HepG2 (cell line): ENCODE data around the gene IQCM. TPM values are rescaled to one million over a fixed set of nuclear protein-coding genes. Genes with fewer than 3 reads are reported as not detected.

Source experiments
- ATAC-seq: fragments of 200-7000 bp; cut with Tn5 transposase; 3 replicates; pipeline ENCODE4 v1.9.1; 2020; ENCODE audit warnings: mild to moderate bottlenecking, moderate library complexity
- BruUV-seq: library from RNA; stranded (reverse); fragments of 400-500 nt; replicated peaks from 2 replicates; lab custom pipeline; 2021; lab: Mats Ljungman, UMichigan
- CTCF ChIA-PET: fragments of 300-600 bp; formaldehyde crosslinking; extraction: SDS; loops from one replicate; lab custom pipeline; 2021; ENCODE audit warnings: low total read pairs, inconsistent platforms, low intra/inter-chr PET ratio; lab: Yijun Ruan, JAX
- POLR2A ChIA-PET: fragments of 350-600 bp; sonication (Branson Sonifier 250); formaldehyde crosslinking; loops from one replicate; lab custom pipeline; 2020; ENCODE audit warnings: antibody characterized with exemption, inconsistent platforms; lab: Yijun Ruan, JAX
- DNase-seq: peaks from one replicate; pipeline ENCODE4 v3.0.0-alpha.2; 2015; ENCODE audit warnings: low spot score
- FAIRE-seq: peaks from 3 replicates; lab custom pipeline; 2011; peaks lifted over from hg19 to GRCh38; lab: Jason Lieb, UNC
- H2AFZ ChIP-seq: one replicate; pipeline ENCODE4 v1.6.1; 2011; ENCODE audit warnings: low read length, inconsistent platforms
- H3K27ac ChIP-seq: fragments of 300-600 bp; 3 replicates; pipeline ENCODE4 v1.8.0; 2011; ENCODE audit warnings: mixed run types, mild to moderate bottlenecking, mixed read lengths, low read length, inconsistent platforms; ENCODE audit not compliant: insufficient read depth; ENCODE audit errors: extremely low read length
- H3K27me3 ChIP-seq, 2 experiments: fragments of 200-600 bp in 1 of 2; 2 replicates in 1 of 2; 3 replicates in 1 of 2; pipeline versions ENCODE4 v1.6.0 to v1.8.0; 2011; ENCODE audit warnings: low read length in 2 of 2, mild to moderate bottlenecking in 2 of 2, moderate library complexity in 2 of 2, inconsistent platforms in 1 of 2; ENCODE audit not compliant: insufficient read depth in 2 of 2, control insufficient read depth in 1 of 2
- H3K36me3 ChIP-seq, 2 experiments: fragments of 200-600 bp in 1 of 2; replicated peaks in 1 of 2; 2 replicates in 1 of 2; 3 replicates in 1 of 2; pipeline versions ENCODE4 v1.5.1 to v1.8.0; 2011; ENCODE audit warnings: low read length in 2 of 2, inconsistent platforms in 1 of 2; ENCODE audit not compliant: insufficient read depth in 2 of 2, control insufficient read depth in 1 of 2
- H3K4me1 ChIP-seq: 2 replicates; pipeline ENCODE4 v1.5.1; 2012; ENCODE audit warnings: low read length, inconsistent platforms; ENCODE audit not compliant: insufficient read depth
- H3K4me2 ChIP-seq: 2 replicates; pipeline ENCODE4 v1.6.0; 2011; ENCODE audit warnings: low read depth, low read length, inconsistent platforms
- H3K4me3 ChIP-seq, 3 experiments: fragments of 200-600 bp in 1 of 3; sonication (generic), shearing (Covaris generic) in 1 of 3; replicated peaks in 1 of 3; 2 replicates each; pipeline ENCODE4 v1.5.1; 2011 to 2016; ENCODE audit warnings: low read length in 3 of 3, inconsistent platforms in 2 of 3, low read depth in 2 of 3, mild to moderate bottlenecking in 2 of 3, control low read depth in 1 of 3, mixed read lengths in 1 of 3; ENCODE audit not compliant: insufficient read depth in 1 of 3
- H3K79me2 ChIP-seq: one replicate; pipeline ENCODE4 v1.6.1; 2011; ENCODE audit warnings: low read length, inconsistent platforms; ENCODE audit not compliant: insufficient read depth
- H3K9ac ChIP-seq: 2 replicates; pipeline ENCODE4 v1.6.0; 2011; ENCODE audit warnings: mild to moderate bottlenecking, low read depth, low read length, inconsistent platforms; ENCODE audit not compliant: insufficient read depth
- H3K9me3 ChIP-seq: 2 replicates; pipeline ENCODE4 v1.5.1; 2012; ENCODE audit warnings: mild to moderate bottlenecking, low read length
- H4K20me1 ChIP-seq: 2 replicates; pipeline ENCODE4 v1.6.0; 2011; ENCODE audit warnings: inconsistent platforms, mild to moderate bottlenecking, low read length, moderate library complexity; ENCODE audit not compliant: insufficient read depth
- CBX2 ChIP-seq, 2 experiments: fragments of 200-600 bp in 1 of 2; sonication (generic); formaldehyde crosslinking in 1 of 2; IDR thresholded peaks; 2 replicates each; pipeline versions ENCODE4 v1.7.0 to v1.8.1; 2018 to 2022; ENCODE audit warnings: low read depth in 2 of 2, low read length in 1 of 2, mild to moderate bottlenecking in 1 of 2, missing genetic modification reagents in 1 of 2
- CREM ChIP-seq, 2 experiments: sonication (generic) in 1 of 2; formaldehyde crosslinking in 1 of 2; IDR thresholded peaks; 2 replicates each; pipeline versions ENCODE4 v1.4.0 to v1.6.1; 2016 to 2020; ENCODE audit warnings: antibody characterized with exemption in 1 of 2, mild to moderate bottlenecking in 1 of 2, missing genetic modification reagents in 1 of 2
- CSRNP2 ChIP-seq: sonication (generic); formaldehyde crosslinking; conservative IDR thresholded peaks from 2 replicates; pipeline ENCODE4 v1.8.0; 2022; ENCODE audit warnings: low read depth, missing genetic modification reagents
- HMGXB4 ChIP-seq, 2 experiments: sonication (generic) in 1 of 2; formaldehyde crosslinking in 1 of 2; IDR thresholded peaks; 2 replicates each; pipeline versions ENCODE4 v1.4.0 to v1.6.1; 2018 to 2020; ENCODE audit warnings: missing genetic modification reagents in 2 of 2, borderline replicate concordance in 1 of 2, low read depth in 1 of 2, mild to moderate bottlenecking in 1 of 2, missing biosample characterization in 1 of 2
- NR1H2 ChIP-seq: sonication (generic); formaldehyde crosslinking; IDR thresholded peaks from 2 replicates; pipeline ENCODE4 v1.8.1; 2022; ENCODE audit warnings: low read depth, missing genetic modification reagents, borderline replicate concordance
- SSRP1 ChIP-seq: IDR thresholded peaks from 2 replicates; pipeline ENCODE4 v1.6.1; 2016; ENCODE audit warnings: control low read depth
- TBL1XR1 ChIP-seq: fragments of 150-350 bp; IDR thresholded peaks from 2 replicates; pipeline ENCODE4 v1.6.1; 2014; ENCODE audit warnings: borderline replicate concordance, low read length; ENCODE audit not compliant: partially characterized antibody
- TFDP2 ChIP-seq: sonication (generic); formaldehyde crosslinking; IDR thresholded peaks from 2 replicates; pipeline ENCODE4 v1.4.0; 2020; ENCODE audit warnings: missing genetic modification reagents
- ZNF577 ChIP-seq: sonication (generic); formaldehyde crosslinking; IDR thresholded peaks from 2 replicates; pipeline ENCODE4 v1.4.0; 2020; ENCODE audit warnings: mild to moderate bottlenecking, low read depth, missing genetic modification reagents, borderline replicate concordance
- ZNF652 ChIP-seq: IDR thresholded peaks from 2 replicates; pipeline ENCODE4 v1.6.1; 2016; ENCODE audit warnings: low read depth, borderline replicate concordance
- ZNF670 ChIP-seq: sonication (generic); formaldehyde crosslinking; IDR thresholded peaks from 2 replicates; pipeline ENCODE4 v1.8.0; 2022; ENCODE audit warnings: mild to moderate bottlenecking, missing genetic modification reagents, borderline replicate concordance
- ZNF747 ChIP-seq: sonication (generic); formaldehyde crosslinking; IDR thresholded peaks from 2 replicates; pipeline ENCODE4 v1.8.1; 2023; ENCODE audit warnings: missing genetic modification reagents, mild to moderate bottlenecking, borderline replicate concordance
- ZXDC ChIP-seq: sonication (generic); formaldehyde crosslinking; IDR thresholded peaks from 2 replicates; pipeline ENCODE4 v1.5.0; 2020; ENCODE audit warnings: mild to moderate bottlenecking, missing genetic modification reagents
- in situ Hi-C: cut with HindIII; loops from 2 replicates; pipeline ENCODE4 v1.10.0; 2017; ENCODE audit warnings: low pct_unique_long_range_greater_than_20kb; ENCODE audit not compliant: extremely low pct_ligation_motif_present
- intact Hi-C: fragments of 100-400 bp; cut with micrococcal nuclease; formaldehyde crosslinking; loops from one replicate; pipeline ENCODE4 v1.10.0; 2022; ENCODE audit not compliant: unreplicated experiment
- polyA plus RNA-seq, 8 experiments: library from polyadenylated mRNA; depleted of rRNA in 3 of 8; stranded (reverse) in 7 of 8; unstranded in 1 of 8; fragments of >200 nt; fragmentation: Illumina TruSeq in 4 of 8; extraction: Trizol in 4 of 8; gene quantifications; 2 replicates each; pipeline versions ENCODE4 v1.2.1 to v1.2.3, GENCODE V29; 2011 to 2016; ENCODE audit warnings: low read depth in 4 of 8, missing spikeins in 1 of 8, mixed read lengths in 1 of 8; ENCODE audit not compliant: insufficient read depth in 1 of 8
- total RNA-seq, 5 experiments: library from RNA; depleted of rRNA; stranded (reverse); fragments of >200 nt; fragmentation: Illumina TruSeq; extraction: Trizol; gene quantifications; 2 replicates each; pipeline ENCODE4 v1.2.3, GENCODE V29; 2016; ENCODE audit warnings: low read depth in 1 of 5

Gene IQCM
- total and polyA plus RNA-seq, 2 of the 13 experiments (the other 11 are each of a cell fraction or from before 2014, with no cell fraction given), result not detected

- no peak for TF ChIP-seq CREM (IDR thresholded peaks at IDR 0.05)
- no peak for TF ChIP-seq CREM (CRISPR knock-in tag; IDR thresholded peaks at IDR 0.05)
Measured at GRCh38 chr4:149521611-149522425, 293.8 kb downstream of the IQCM start (continued).

- H3K4me2 ChIP-seq, result no peak overlapping the region
- H3K4me3 ChIP-seq, result no peak overlapping the region
- intact Hi-C loops (no loop called here), in situ Hi-C loops (no loop called here)
- H3K36me3 ChIP-seq, result no peaks in the 10 kb centered on the region
- no peak overlapping the region for H3K27ac ChIP-seq
- ATAC-seq (no peak), DNase-seq (no peak), FAIRE-seq (no peak)
- H2AFZ ChIP-seq, result no peak overlapping the region
- H3K79me2 ChIP-seq, result no peaks in the 10 kb centered on the region
- BruUV-seq, result no TSS peak
- ChIA-PET POLR2A (no interaction called here), CTCF (no interaction called here)
- H3K9ac ChIP-seq, result no peak overlapping the region
- H3K4me1 ChIP-seq, result no peaks in the 10 kb centered on the region
- peaks cover 80% of the 10 kb centered on the region for H3K9me3 ChIP-seq
- H4K20me1 ChIP-seq, result no peaks in the 10 kb centered on the region
- H3K27me3 ChIP-seq, result no peaks in the 10 kb centered on the region
- TF ChIP-seq HMGXB4 (CRISPR knock-in tag; IDR thresholded peaks at IDR 0.05; ENCODE audit: borderline replicate concordance in 1 of 2, low read depth in 1 of 2), result no peak
- TF ChIP-seq ZNF652 (CRISPR knock-in tag), result no peak
- TF ChIP-seq ZNF747 (CRISPR knock-in tag), result no peak
- TF ChIP-seq ZXDC (CRISPR knock-in tag), result no peak
- TF ChIP-seq ZNF670 (CRISPR knock-in tag), result no peak
- TF ChIP-seq ZNF577 (CRISPR knock-in tag), result no peak
- TF ChIP-seq CBX2 (IDR thresholded peaks at IDR 0.05; ENCODE audit: low read depth, low read length), result no peak
- no peak for TF ChIP-seq CBX2 (CRISPR knock-in tag; IDR thresholded peaks at IDR 0.05; ENCODE audit: low read depth)
- TF ChIP-seq TFDP2 (CRISPR knock-in tag), result no peak
- no peak for TF ChIP-seq SSRP1
- TF ChIP-seq CSRNP2 (CRISPR knock-in tag), result no peak
- TF ChIP-seq NR1H2, result no peak
- TF ChIP-seq TBL1XR1, result no peak
Measured at GRCh38 chr4:149518471-149518870, 297.2 kb downstream of the IQCM start.
